H1 (cell line): ENCODE data around the gene DRAXIN. TPM values are rescaled to one million over a fixed set of nuclear protein-coding genes. Genes with fewer than 3 reads are reported as not detected.

Source experiments
- CTCF ChIA-PET: fragments of 300-600 bp; sonication (Branson Sonifier 250); formaldehyde crosslinking; loops from one replicate; lab custom pipeline; 2021; ENCODE audit not compliant: partially characterized antibody; lab: Charles Lee
- POLR2A ChIA-PET: fragments of 300-600 bp; sonication (Branson Sonifier 250); formaldehyde crosslinking; loops from one replicate; lab custom pipeline; 2021; ENCODE audit warnings: inconsistent platforms; ENCODE audit not compliant: partially characterized antibody; lab: Charles Lee
- DNase-seq, 2 experiments: peaks; one replicate each; pipeline versions ENCODE4 v3.0.0 to v3.0.0-alpha.2; 2010 to 2022; ENCODE audit warnings: low spot score in 2 of 2, low read depth in 1 of 2, mixed read lengths in 1 of 2
- FAIRE-seq: peaks from 2 replicates; lab custom pipeline; 2011; peaks lifted over from hg19 to GRCh38; lab: Jason Lieb, UNC
- H2AFZ ChIP-seq: 2 replicates; pipeline ENCODE4 v1.8.1; 2012; ENCODE audit warnings: low read length, inconsistent platforms
- H2AK5ac ChIP-seq: 2 replicates; pipeline ENCODE4 v1.6.1; 2013; ENCODE audit warnings: low read depth, low read length
- H2BK120ac ChIP-seq: replicated peaks from 2 replicates; pipeline ENCODE3; 2013; ENCODE audit warnings: low read depth, low read length, inconsistent platforms
- H2BK12ac ChIP-seq: 2 replicates; pipeline ENCODE4 v1.6.1; 2013; ENCODE audit warnings: low read depth, low read length
- H2BK15ac ChIP-seq: 2 replicates; pipeline ENCODE4 v1.6.1; 2013; ENCODE audit warnings: low read length
- H2BK20ac ChIP-seq: 2 replicates; pipeline ENCODE4 v1.6.1; 2013; ENCODE audit warnings: low read length
- H2BK5ac ChIP-seq: 2 replicates; pipeline ENCODE4 v1.6.1; 2013; ENCODE audit warnings: low read depth, low read length
- H3K14ac ChIP-seq: 2 replicates; pipeline ENCODE4 v1.6.1; 2013; ENCODE audit warnings: inconsistent platforms; ENCODE audit not compliant: insufficient read length
- H3K18ac ChIP-seq: 2 replicates; pipeline ENCODE4 v1.6.1; 2013; ENCODE audit warnings: low read length; ENCODE audit errors: extremely low read depth
- H3K23ac ChIP-seq: 2 replicates; pipeline ENCODE4 v1.6.1; 2013; ENCODE audit warnings: inconsistent platforms; ENCODE audit not compliant: insufficient read length
- H3K23me2 ChIP-seq: 2 replicates; pipeline ENCODE4 v1.6.1; 2013; ENCODE audit warnings: low read depth, low read length
- H3K27ac ChIP-seq: 2 replicates; pipeline ENCODE4 v1.6.1; 2011; ENCODE audit warnings: low read depth, low read length, inconsistent platforms
- H3K27me3 ChIP-seq, 4 experiments: replicated peaks in 1 of 4; 1 replicate in 1 of 4; 2 replicates in 3 of 4; pipeline versions ENCODE4 v1.6.1 to v1.8.1; 2011 to 2013; ENCODE audit warnings: low read length in 3 of 4, mild to moderate bottlenecking in 3 of 4, inconsistent platforms in 2 of 4, mixed read lengths in 2 of 4, moderate library complexity in 1 of 4; ENCODE audit not compliant: control insufficient read depth in 3 of 4, insufficient read depth in 3 of 4; ENCODE audit errors: extremely low read depth in 1 of 4
- H3K36me3 ChIP-seq, 4 experiments: 2 replicates each; pipeline versions ENCODE4 v1.6.1 to v1.8.1; 2011 to 2013; ENCODE audit warnings: mild to moderate bottlenecking in 4 of 4, low read length in 3 of 4, moderate library complexity in 2 of 4, control low read depth in 1 of 4, inconsistent platforms in 1 of 4; ENCODE audit not compliant: insufficient read depth in 4 of 4, control insufficient read depth in 2 of 4
- H3K4ac ChIP-seq: replicated peaks from 2 replicates; pipeline ENCODE3; 2013; ENCODE audit warnings: low read length, low read depth, mixed read lengths, inconsistent platforms; ENCODE audit not compliant: insufficient read length
- H3K4me1 ChIP-seq, 4 experiments: replicated peaks in 1 of 4; 1 replicate in 1 of 4; 2 replicates in 3 of 4; pipeline versions ENCODE4 v1.6.1 to v1.8.1; 2011 to 2013; ENCODE audit warnings: low read length in 3 of 4, inconsistent platforms in 2 of 4, mixed read lengths in 1 of 4; ENCODE audit not compliant: insufficient read depth in 4 of 4, control insufficient read depth in 3 of 4
- H3K4me2 ChIP-seq, 2 experiments: 2 replicates each; pipeline versions ENCODE4 v1.6.1 to v1.8.1; 2011 to 2013; ENCODE audit warnings: low read depth in 2 of 2, low read length in 2 of 2, control low read depth in 1 of 2, inconsistent platforms in 1 of 2, mild to moderate bottlenecking in 1 of 2; ENCODE audit not compliant: insufficient read depth in 1 of 2
- H3K4me3 ChIP-seq, 4 experiments: fragments of 200-600, 300-600 bp in 1 of 4; sonication (generic), shearing (Covaris generic), sonication (Bioruptor Twin) in 1 of 4; 2 replicates each; pipeline versions ENCODE4 v1.5.1 to v1.8.1; 2011 to 2016; ENCODE audit warnings: low read length in 4 of 4, low read depth in 3 of 4, control low read depth in 2 of 4, inconsistent platforms in 2 of 4, mild to moderate bottlenecking in 2 of 4, mixed read lengths in 1 of 4, moderate library complexity in 1 of 4; ENCODE audit not compliant: insufficient read depth in 2 of 4; ENCODE audit errors: extremely low read depth in 1 of 4
- H3K56ac ChIP-seq: replicated peaks from 2 replicates; pipeline ENCODE3; 2013; ENCODE audit warnings: low read depth, mild to moderate bottlenecking, mixed read lengths, low read length, inconsistent platforms; ENCODE audit not compliant: insufficient read length
- H3K79me1 ChIP-seq: 2 replicates; pipeline ENCODE4 v1.6.1; 2013; ENCODE audit warnings: low read depth, low read length, control low read depth
- H3K79me2 ChIP-seq, 2 experiments: 2 replicates each; pipeline versions ENCODE4 v1.6.1 to v1.8.1; 2012 to 2013; ENCODE audit warnings: low read length in 2 of 2, mild to moderate bottlenecking in 2 of 2, inconsistent platforms in 1 of 2; ENCODE audit not compliant: insufficient read depth in 2 of 2, control insufficient read depth in 1 of 2
- H3K9ac ChIP-seq, 4 experiments: replicated peaks in 1 of 4; 1 replicate in 1 of 4; 2 replicates in 3 of 4; pipeline versions ENCODE4 v1.6.1 to v1.8.1; 2011 to 2013; ENCODE audit warnings: low read depth in 3 of 4, low read length in 3 of 4, control low read depth in 2 of 4, mild to moderate bottlenecking in 2 of 4, moderate library complexity in 2 of 4, inconsistent platforms in 1 of 4; ENCODE audit errors: extremely low read depth in 1 of 4
- H3K9me3 ChIP-seq, 2 experiments: 2 replicates each; pipeline versions ENCODE4 v1.6.1 to v1.8.1; 2012 to 2013; ENCODE audit warnings: mild to moderate bottlenecking in 2 of 2, moderate library complexity in 2 of 2, control low read depth in 1 of 2, inconsistent platforms in 1 of 2, low read depth in 1 of 2, low read length in 1 of 2, mixed read lengths in 1 of 2; ENCODE audit not compliant: insufficient read depth in 2 of 2
- H4K20me1 ChIP-seq, 2 experiments: replicated peaks in 1 of 2; 2 replicates each; pipeline versions ENCODE3 to v1.8.1; 2011 to 2013; ENCODE audit warnings: inconsistent platforms in 2 of 2, low read length in 2 of 2, mild to moderate bottlenecking in 1 of 2; ENCODE audit not compliant: insufficient read depth in 2 of 2, control insufficient read depth in 1 of 2
- H4K5ac ChIP-seq: 2 replicates; pipeline ENCODE4 v1.6.1; 2013; ENCODE audit warnings: low read length, low read depth, mixed read lengths, inconsistent platforms; ENCODE audit not compliant: insufficient read length
- H4K8ac ChIP-seq: 2 replicates; pipeline ENCODE4 v1.8.0; 2013; ENCODE audit warnings: mild to moderate bottlenecking, moderate library complexity, low read length, inconsistent platforms; ENCODE audit not compliant: insufficient read depth; ENCODE audit errors: extremely low read depth
- H4K91ac ChIP-seq: replicated peaks from 2 replicates; pipeline ENCODE3; 2013; ENCODE audit warnings: low read length, mixed read lengths, inconsistent platforms; ENCODE audit not compliant: insufficient read length
- CBX8 ChIP-seq: fragments of 300-800, 300-1000 bp; sonication (generic); IDR thresholded peaks from 2 replicates; pipeline ENCODE4 v1.7.1; 2016; ENCODE audit warnings: low read depth, low read length, borderline replicate concordance
- EZH2 ChIP-seq: fragments of 200-600 bp; sonication (generic); IDR thresholded peaks from 2 replicates; pipeline ENCODE4 v1.7.1; 2012; ENCODE audit warnings: low read depth, mild to moderate bottlenecking, moderate library complexity, low read length, inconsistent platforms; ENCODE audit not compliant: severe bottlenecking
- HDAC6 ChIP-seq: IDR thresholded peaks from one replicate; pipeline ENCODE4 v1.7.1; 2012; ENCODE audit warnings: low read depth, mild to moderate bottlenecking, inconsistent platforms, low read length, moderate library complexity
- JUN ChIP-seq: IDR thresholded peaks from 2 replicates; pipeline ENCODE4 v1.6.1; 2011; ENCODE audit warnings: low read depth, mild to moderate bottlenecking, improper control_type of control experiment, low read length
- JUND ChIP-seq: IDR thresholded peaks from 2 replicates; pipeline ENCODE4 v1.6.1; 2011; ENCODE audit warnings: mild to moderate bottlenecking, improper control_type of control experiment, low read length
- KDM5A ChIP-seq: fragments of 200-600 bp; IDR thresholded peaks from 2 replicates; pipeline ENCODE4 v1.7.1; 2012; ENCODE audit warnings: mild to moderate bottlenecking, low read length, inconsistent platforms, mixed read lengths
- RFX5 ChIP-seq: IDR thresholded peaks from 2 replicates; pipeline ENCODE4 v1.6.1; 2011; ENCODE audit warnings: low read depth, low read length, improper control_type of control experiment, borderline replicate concordance
- WGBS, 2 experiments: shearing (Covaris generic) in 1 of 2; methylation state at CpG; one replicate each; pipeline versions ENCODE4 v1.1.6 to v1.1.7; 2013 to 2015; ENCODE audit warnings: low lambda C conversion rate in 2 of 2, mixed read lengths in 2 of 2, inconsistent platforms in 1 of 2, low coverage in 1 of 2, missing lambda C conversion rate in 1 of 2; ENCODE audit not compliant: insufficient replicate concordance in 2 of 2, insufficient coverage in 1 of 2, insufficient read length in 1 of 2; ENCODE audit errors: extremely low coverage in 1 of 2, missing lambda C conversion rate in 1 of 2; 5-methylcytosine and 5-hydroxymethylcytosine counted together
- polyA plus RNA-seq, 7 experiments: library from polyadenylated mRNA; depleted of rRNA in 3 of 7; stranded (reverse) in 5 of 7; unstranded in 2 of 7; fragments of >200 nt in 5 of 7; fragments of 200-250 nt in 2 of 7; gene quantifications; 1 replicate in 5 of 7; 2 replicates in 1 of 7; 4 replicates in 1 of 7; pipeline versions ENCODE4 v1.2.1 to v1.2.3, GENCODE V29; 2011 to 2013; ENCODE audit warnings: missing spikeins in 2 of 7, mixed read lengths in 2 of 7
- total RNA-seq: library from RNA; stranded (reverse); fragmentation: NEBNext Ultra II Directional; extraction: Animal tissue kit (Norgen Biotek cat#: 25700); gene quantifications from 2 replicates; pipeline ENCODE4 v1.2.1, GENCODE V29; 2021

DRAXIN gene
- total and polyA plus RNA-seq, 2 of the 8 experiments (the other 6 are each of a cell fraction or from before 2014, with no cell fraction given), result 4.6 to 17.6 TPM

DNA sequence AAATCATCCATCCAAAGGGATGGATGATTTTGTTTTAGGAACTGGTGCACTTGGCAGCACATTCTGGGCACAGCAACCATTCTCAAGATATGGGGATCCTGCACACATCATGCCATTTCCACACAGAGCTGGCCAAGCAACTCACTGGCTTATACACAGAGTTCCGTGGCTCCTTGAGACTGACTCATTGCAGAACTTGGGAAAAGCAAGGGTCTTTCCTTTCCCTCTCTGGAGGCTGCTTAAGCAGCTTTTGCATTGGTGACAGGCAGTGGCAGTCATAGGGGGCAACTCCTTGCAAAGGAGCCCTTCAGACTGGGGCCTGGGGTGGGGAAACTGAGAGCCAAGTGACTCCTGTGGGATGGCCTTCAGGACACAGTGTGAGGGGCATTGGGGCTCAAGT is 8.7 kb upstream of the DRAXIN start:
- peak overlapping the region; percentile 100 for H2BK12ac ChIP-seq
- peak overlapping the region; percentile 46; the same call in 1 of the 2 replicates for H3K27ac ChIP-seq

More for the DNA sequence above, 8.7 kb upstream of the DRAXIN start:
- Histone ChIP-seq H3K4me2 (peak overlapping the region; percentile 88 to 96), H3K9me3 (no peaks in the 10 kb centered on the region), H3K4ac (peak overlapping the region; percentile 10), H2BK120ac (peak overlapping the region; percentile 1), H3K79me2 (peaks cover 8 to 56% of the 10 kb centered on the region in 2 experiments), H3K4me3 (peak overlapping the region in 2 of 4 experiments; percentile 23 to 87; a peak in 4 of 8 replicates), H4K5ac (peak overlapping the region; percentile 25), H4K8ac (peak overlapping the region; percentile 76; the same call in 1 of the 2 replicates), H3K27me3 (no peaks in the 10 kb centered on the region), H2BK15ac (peak overlapping the region; percentile 66; the same call in 1 of the 2 replicates), H3K9ac (peak overlapping the region in 1 of 4 experiments; percentile 15; a peak in 1 of 7 replicates), H4K20me1 (peaks cover 3 to 10% of the 10 kb centered on the region in 2 experiments), H3K36me3 (peaks cover 0 to 30% (median 5%) of the 10 kb centered on the region in 4 experiments; a peak in 5 of 8 replicates), H4K91ac (peak overlapping the region; percentile 38), H3K23ac (no peak overlapping the region), H2BK5ac (peak overlapping the region; percentile 99), H3K4me1 (peaks cover 14 to 38% (median 28%) of the 10 kb centered on the region in 4 experiments), H2AFZ (no peak overlapping the region), H3K14ac (no peak overlapping the region), H3K23me2 (peaks cover 8% of the 10 kb centered on the region), H2AK5ac (peak overlapping the region; percentile 99), H3K56ac (no peak overlapping the region), H3K79me1 (peaks cover 18% of the 10 kb centered on the region), H3K18ac (peak overlapping the region; percentile 97), H2BK20ac (peak overlapping the region; percentile 99)
- FAIRE-seq, result no peak
- 13% methylated on average over 1 of the region's 1 CpG; no CpG with 5 or more reads in 1 of the 2 experiments for WGBS, 2 experiments
- TF ChIP-seq CBX8, result no peak
- no peak for TF ChIP-seq JUND
- TF ChIP-seq RFX5, result no peak
- TF ChIP-seq JUN, result no peak
- TF ChIP-seq KDM5A, result no peak
- TF ChIP-seq HDAC6, result no peak
- TF ChIP-seq EZH2, result no peak
- ChIA-PET POLR2A (interaction anchor here (0.6 to 32.0 kb wide), 20 partner anchors 3 to 782 kb away, joined by 3 to 1025 read pairs (median 6); partner anchors contain the start of genes AGTRAP, C1orf167, CLCN6 and DRAXIN), CTCF (interaction anchor here (0.6 to 21.6 kb wide), 10 partner anchors 8 to 619 kb away, joined by 3 to 266 read pairs (median 9); partner anchors contain the start of gene FBXO6)
- no peak for DNase-seq
